Lower leg skin (tissue), 4 donors: ENCODE results near the gene TRAPPC5. TPM values are rescaled to one million over a fixed set of nuclear protein-coding genes. Genes with fewer than 3 reads are reported as not detected.

Experiments
- DNase-seq, 2 donors: peaks; one replicate each; pipeline ENCODE4 v3.0.0-alpha.2; 2019; ENCODE audit warnings: low spot score in 2 of 2
- H3K4me3 ChIP-seq: fragments of 200-600 bp; sonication (generic); 2 replicates; pipeline ENCODE4 v1.5.1; 2017; ENCODE audit warnings: mild to moderate bottlenecking, low read depth; ENCODE audit not compliant: poor library complexity, severe bottlenecking
- POLR2A ChIP-seq, 2 donors: fragments of 450-650 bp; IDR thresholded peaks; one replicate each; pipeline ENCODE4 v1.6.1; 2016 to 2017; ENCODE audit warnings: antibody characterized with exemption in 2 of 2, mild to moderate bottlenecking in 1 of 2, moderate library complexity in 1 of 2
- WGBS, 2 donors: methylation state at CpG; one replicate each; pipeline ENCODE4 v1.1.5; 2018; 5-methylcytosine and 5-hydroxymethylcytosine counted together
- intact Hi-C: fragments of 100-400 bp; cut with DNase I; formaldehyde crosslinking; loops from one replicate; pipeline ENCODE4 v1.15.0; 2023; ENCODE audit warnings: low total_unique reads
- total RNA-seq, 4 donors: library from RNA; depleted of rRNA; stranded (reverse); fragments of >200 nt; gene quantifications; one replicate each; pipeline ENCODE4 v1.1.0, GENCODE V29; 2016
- TF ChIP-seq, protein P1 (sequence below), 3 donors: fragments of 450-650 bp; IDR thresholded peaks; one replicate each; pipeline ENCODE4 v1.5.1; 2016; ENCODE audit warnings: antibody characterized with exemption in 3 of 3, mild to moderate bottlenecking in 3 of 3, moderate library complexity in 2 of 3

Gene TRAPPC5
- total RNA-seq, 4 donors from 2014 or later = 115 to 197 (median 143) TPM

DNA sequence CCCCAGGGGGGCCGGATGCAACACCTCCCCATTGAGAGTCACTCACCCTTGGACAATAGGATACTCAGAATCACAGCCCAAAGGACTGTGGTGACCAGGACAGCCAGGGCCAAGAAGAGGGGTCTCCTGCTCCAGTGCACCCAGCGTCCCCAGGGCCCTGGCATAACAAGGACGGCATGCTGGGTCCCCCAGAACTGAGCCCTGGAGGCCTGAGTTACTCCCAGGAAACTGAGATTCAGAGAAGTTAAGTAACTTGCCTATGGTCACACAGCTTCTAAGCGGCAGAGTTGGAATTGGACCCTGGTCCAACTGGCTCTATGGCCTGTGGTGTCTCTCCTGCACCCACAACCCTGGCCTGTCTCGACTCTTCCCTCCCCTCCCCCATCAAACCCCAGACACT, 51.0 kb downstream of the TRAPPC5 start:
- WGBS, 2 donors = 71 to 78% methylated on average over 4 to 5 of the region's 5 CpGs
- no peak overlapping the region for H3K4me3 ChIP-seq
- no peak for DNase-seq
- intact Hi-C loops = no loop called here
- TF ChIP-seq, protein P1, sequence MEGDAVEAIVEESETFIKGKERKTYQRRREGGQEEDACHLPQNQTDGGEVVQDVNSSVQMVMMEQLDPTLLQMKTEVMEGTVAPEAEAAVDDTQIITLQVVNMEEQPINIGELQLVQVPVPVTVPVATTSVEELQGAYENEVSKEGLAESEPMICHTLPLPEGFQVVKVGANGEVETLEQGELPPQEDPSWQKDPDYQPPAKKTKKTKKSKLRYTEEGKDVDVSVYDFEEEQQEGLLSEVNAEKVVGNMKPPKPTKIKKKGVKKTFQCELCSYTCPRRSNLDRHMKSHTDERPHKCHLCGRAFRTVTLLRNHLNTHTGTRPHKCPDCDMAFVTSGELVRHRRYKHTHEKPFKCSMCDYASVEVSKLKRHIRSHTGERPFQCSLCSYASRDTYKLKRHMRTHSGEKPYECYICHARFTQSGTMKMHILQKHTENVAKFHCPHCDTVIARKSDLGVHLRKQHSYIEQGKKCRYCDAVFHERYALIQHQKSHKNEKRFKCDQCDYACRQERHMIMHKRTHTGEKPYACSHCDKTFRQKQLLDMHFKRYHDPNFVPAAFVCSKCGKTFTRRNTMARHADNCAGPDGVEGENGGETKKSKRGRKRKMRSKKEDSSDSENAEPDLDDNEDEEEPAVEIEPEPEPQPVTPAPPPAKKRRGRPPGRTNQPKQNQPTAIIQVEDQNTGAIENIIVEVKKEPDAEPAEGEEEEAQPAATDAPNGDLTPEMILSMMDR (IDR thresholded peaks at IDR 0.05) = no peak
- no peak for TF ChIP-seq POLR2A (IDR thresholded peaks at IDR 0.05)

DNA sequence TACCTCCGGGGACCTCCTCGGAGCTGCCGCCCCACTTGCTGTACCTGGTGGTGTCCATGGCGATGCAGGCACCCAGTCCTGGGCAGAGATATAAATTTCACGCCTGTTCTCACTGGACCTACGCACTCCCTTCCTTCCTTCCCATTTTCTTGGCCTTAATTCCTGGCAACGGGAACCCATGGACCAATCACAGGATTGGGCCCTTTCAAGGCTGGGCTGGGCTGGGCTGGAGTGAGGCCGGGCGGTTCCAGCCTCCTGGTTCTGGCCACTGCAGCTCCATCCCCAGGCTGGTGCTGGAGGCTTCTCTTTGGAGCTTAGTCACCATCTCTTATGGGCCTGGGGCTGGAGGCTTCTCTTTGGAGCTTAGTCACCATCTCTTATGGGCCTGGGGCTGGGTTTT, 51.4 kb downstream of the TRAPPC5 start, which contains the start of gene CLEC4G:
TSS of gene CLEC4G (minus strand) at position 66 of the 400 bp plus-strand sequence. CDS start at position 58, 8 bp downstream.
- no peak within 1 kb of the TSS for H3K4me3 ChIP-seq
- DNase-seq = no peak
- 55 to 57% methylated on average over 9 of the region's 9 CpGs for WGBS, 2 donors
- intact Hi-C loops = no loop called here
- TF ChIP-seq, protein P1 (IDR thresholded peaks at IDR 0.05) = no peak
- TF ChIP-seq POLR2A (IDR thresholded peaks at IDR 0.05) = no peak

DNA sequence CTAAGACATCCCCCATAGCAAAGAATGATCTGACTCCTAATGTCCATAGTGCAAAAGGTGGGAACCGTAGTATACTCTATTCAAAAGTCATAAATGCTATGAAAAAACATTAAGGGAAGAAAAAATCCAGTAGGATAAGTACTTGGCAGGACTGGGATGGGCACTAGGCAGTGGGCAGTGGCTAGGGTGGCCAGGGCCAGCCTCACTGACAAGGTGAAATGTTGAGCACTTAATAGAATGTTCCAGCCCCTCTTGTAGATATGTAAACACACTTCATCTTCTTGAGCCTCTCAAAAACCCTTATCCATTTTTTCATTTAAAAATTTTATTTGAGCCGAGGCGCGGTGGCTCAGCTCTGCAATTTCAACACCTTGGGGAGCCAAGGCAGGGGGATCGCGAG, 52.7 kb downstream of the TRAPPC5 start:
- no peak for DNase-seq
- intact Hi-C loops = no loop called here
- TF ChIP-seq, protein P1 (IDR thresholded peaks at IDR 0.05) = no peak
- TF ChIP-seq POLR2A (IDR thresholded peaks at IDR 0.05) = no peak

DNA sequence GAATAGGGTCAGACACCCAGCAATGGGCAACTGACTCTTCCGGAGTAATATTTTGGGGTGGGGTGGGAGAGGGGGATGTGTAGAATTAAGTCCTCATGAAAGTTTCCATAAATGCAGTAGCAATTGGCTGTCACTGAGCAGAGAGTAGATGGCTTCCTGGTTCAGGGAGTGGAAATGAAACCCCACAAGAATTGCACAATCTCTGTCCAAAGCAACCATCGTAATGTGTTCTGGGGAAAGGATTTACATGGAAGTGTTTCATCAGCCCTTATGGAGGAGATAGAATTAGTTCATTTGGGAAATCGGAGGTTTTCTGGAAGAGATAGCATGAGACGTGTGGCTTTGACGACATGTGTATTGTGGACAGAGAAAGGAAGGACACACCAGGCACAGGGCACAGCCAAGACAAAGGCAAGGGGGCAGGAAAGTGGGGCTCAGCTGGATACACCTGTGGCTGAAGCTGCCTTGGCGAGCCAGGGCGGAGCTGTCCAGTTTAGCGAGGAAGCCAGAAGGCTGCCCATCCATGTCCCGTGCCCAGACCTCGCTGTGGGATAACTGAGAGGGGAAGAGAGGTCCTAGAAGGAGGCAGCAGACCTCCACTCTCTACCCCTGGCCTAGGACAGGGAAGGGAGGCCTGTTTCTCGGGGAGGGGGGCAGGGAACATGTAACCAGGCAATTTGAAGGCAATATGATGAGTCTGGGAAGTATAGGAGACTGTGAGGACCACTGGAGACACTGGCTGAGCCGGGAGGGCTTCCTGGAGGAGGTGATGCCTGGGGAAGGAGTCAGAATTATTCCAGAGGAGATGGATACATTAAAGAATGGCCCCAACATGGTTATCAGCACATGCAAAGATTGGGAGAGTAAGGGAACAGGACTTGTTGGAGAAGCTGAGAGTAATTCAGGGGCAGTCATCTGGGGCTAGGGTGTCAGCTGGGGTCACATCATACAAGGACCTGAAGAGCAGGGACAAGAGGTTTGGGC, 53.9 kb downstream of the TRAPPC5 start:
- WGBS, 2 donors = 51 to 57% methylated on average over 12 of the region's 12 CpGs
- TF ChIP-seq, protein P1 (IDR thresholded peaks at IDR 0.05) = no peak
- no peak for TF ChIP-seq POLR2A (IDR thresholded peaks at IDR 0.05)
- no peak overlapping the region for H3K4me3 ChIP-seq
- no peak for DNase-seq
- intact Hi-C loops = no loop called here

More for the DNA sequence above, 52.7 kb downstream of the TRAPPC5 start:
- WGBS, 2 donors = 68 to 71% methylated on average over 6 of the region's 6 CpGs
- no peak overlapping the region for H3K4me3 ChIP-seq

DNA sequence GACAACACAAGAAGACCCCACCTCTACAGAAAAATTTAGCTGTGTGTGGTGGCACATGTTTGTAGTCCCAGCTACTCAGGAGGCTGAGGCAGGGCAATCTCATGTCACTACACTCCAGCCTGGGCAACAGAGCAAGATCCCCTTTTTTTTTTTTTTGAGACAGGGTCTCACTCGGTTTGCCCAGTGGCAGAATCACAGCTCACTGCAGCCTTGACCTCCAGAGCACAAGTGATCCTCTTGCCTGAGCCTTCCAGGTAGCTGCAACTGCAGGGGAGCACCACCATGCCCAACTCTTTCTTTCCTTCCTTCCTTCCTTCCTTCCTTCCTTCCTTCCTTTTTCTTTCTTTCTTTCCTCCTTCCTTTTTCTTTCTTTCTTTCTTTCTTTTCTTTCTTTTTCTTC, 55.5 kb downstream of the TRAPPC5 start:
- 60 to 68% methylated on average over 1 of the region's 1 CpG for WGBS, 2 donors
- no peak overlapping the region for H3K4me3 ChIP-seq
- TF ChIP-seq, protein P1 (IDR thresholded peaks at IDR 0.05) = no peak
- TF ChIP-seq POLR2A (IDR thresholded peaks at IDR 0.05) = no peak
- DNase-seq = no peak
- intact Hi-C loops = no loop called here
